Activated gamma-delta T cell treated with anti-CD3 and anti-CD28 coated beads, Interleukin-2, amount 50 U/mL, for 16 hours (primary cell): Measurements from ENCODE around the gene DDX51.
A peak's percentile ranks its signal among the peaks of the same experiment; 100 is the strongest.

Experiments
- DNase-seq: peaks from one replicate; pipeline ENCODE4 v3.0.0-alpha.2; 2020; ENCODE audit warnings: low read depth

Gene DDX51, protein sequence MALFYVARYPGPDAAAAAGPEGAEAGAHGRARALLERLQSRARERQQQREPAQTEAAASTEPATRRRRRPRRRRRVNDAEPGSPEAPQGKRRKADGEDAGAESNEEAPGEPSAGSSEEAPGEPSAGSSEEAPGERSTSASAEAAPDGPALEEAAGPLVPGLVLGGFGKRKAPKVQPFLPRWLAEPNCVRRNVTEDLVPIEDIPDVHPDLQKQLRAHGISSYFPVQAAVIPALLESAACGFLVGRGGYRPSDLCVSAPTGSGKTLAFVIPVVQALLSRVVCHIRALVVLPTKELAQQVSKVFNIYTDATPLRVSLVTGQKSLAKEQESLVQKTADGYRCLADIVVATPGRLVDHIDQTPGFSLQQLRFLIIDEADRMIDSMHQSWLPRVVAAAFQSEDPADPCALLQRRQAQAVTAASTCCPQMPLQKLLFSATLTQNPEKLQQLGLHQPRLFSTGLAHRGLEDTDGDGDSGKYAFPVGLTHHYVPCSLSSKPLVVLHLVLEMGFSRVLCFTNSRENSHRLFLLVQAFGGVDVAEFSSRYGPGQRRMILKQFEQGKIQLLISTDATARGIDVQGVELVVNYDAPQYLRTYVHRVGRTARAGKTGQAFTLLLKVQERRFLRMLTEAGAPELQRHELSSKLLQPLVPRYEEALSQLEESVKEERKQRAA

GRCh38 chr12:132144115-132144809, at the start of gene DDX51, which contains the start of gene NOC4L:
DDX51 (minus strand) TSS chr12:132144319; CDS start chr12:132144296, 23 bp downstream.
NOC4L (plus strand) TSS chr12:132144457; CDS start chr12:132144489, 32 bp downstream.
- peak; percentile 94 for DNase-seq

DNA sequence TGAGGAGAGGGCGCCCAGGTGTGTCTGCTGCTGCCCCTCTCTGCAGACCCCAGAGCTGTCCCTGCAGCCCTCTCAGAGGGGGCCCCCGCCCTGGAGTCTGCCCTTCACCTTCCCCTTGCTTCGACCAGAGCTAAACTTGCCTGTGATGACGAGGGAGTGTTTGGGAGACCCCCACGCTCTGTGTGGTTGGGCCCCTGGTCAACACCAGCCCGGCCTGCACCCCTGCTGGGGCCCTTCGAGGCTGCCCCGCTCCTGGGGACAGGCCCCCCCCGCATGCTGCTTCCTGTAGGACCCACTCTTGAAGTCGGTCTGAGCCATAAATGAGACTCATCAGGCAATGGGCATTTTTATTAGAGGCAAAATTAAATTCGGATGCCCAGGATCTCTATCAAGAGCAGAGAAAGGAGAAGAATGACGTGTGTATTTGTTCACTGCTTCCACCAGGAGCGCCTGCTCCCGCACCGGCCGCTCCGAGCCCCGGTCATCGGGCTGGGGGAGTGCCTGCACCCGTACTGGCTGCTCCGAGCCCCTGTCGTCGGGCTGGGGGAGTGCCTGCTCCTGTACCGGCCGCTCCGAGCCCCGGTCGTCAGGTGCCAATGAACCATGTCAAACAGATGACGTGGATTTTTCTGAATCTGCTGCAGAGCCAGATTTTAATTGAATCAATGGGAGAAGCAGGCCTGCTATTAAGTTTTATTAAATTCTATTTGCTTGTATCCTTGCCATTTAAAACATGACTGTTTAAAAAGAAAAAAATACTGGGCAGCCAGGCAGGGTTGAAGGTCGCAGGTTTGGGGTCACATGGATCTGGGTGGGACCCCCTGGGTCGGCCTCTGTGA, 47.8 kb upstream of the DDX51 start:
- no peak for DNase-seq

DNA sequence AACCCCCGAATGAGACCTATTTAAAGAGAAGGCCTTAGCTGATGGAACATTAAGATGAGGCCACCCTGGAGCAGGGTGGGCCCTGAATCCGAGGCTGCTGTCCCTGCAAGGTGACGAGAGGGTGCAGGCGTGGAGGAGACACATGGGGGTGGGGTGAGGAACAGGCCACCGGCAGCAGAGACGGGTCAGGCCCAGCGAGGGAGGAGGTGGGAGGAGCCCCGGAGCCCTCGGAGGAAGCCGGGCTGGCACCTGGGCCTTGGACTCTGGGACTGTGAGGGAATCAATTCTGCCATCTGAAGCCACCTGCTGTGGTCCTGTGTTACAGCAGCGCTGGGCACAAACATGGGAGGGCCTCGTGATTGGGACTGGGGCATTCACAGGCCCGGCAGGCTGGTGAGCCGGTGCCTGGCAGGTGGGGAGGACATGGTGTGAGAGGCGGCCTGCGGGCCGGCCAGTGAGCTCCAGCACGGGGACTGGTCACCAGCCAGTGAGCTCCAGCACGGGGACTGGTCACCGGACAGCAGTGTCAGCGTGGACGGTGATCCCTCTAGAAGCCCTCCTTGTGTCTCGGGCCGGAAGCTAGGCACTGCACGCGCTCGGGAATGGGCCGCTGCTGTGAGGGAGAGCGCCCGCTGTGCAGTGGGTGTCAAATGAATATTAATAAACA, 46.8 kb upstream of the DDX51 start:
- no peak for DNase-seq

DNA sequence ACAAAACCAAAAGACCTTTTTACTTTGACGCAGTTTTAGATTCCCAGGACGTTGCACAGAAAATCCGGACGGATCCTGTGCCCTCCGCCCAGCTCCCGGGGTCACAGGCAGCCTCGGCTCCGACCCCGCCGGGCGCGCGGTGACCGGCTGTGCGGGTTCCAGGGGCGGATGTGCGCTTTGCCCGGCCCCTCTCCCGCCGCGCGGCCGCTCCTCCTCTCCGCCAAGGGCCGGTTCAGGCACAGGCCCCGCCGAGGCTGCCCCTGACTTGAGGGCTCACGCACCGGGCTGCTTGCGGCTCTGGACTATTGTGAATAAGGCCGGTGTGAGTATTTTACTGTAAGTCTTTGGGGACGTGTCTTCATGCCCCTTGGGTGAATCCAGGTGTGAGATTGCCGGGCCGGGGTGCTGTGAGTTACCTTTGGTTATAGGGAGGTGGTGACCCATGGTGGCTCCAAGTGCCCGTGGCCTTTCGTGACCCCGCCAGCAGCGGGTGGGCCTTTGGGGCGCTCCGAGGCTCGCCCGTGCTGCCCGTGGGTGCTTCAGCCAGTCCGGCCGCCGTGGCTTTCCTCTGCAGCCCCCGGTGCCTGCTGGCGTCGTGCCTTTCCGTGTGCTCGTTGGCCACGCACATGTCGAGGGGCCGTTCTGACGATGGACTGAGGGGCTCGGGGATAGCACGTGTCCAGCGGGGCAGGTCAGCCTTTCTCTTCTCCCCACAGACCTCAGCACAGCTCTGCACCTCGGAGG, 46.1 kb upstream of the DDX51 start:
- no peak for DNase-seq

GRCh38 chr12:132189378-132190011, 45.4 kb upstream of the DDX51 start:
- peak; percentile 89 for DNase-seq

DNA sequence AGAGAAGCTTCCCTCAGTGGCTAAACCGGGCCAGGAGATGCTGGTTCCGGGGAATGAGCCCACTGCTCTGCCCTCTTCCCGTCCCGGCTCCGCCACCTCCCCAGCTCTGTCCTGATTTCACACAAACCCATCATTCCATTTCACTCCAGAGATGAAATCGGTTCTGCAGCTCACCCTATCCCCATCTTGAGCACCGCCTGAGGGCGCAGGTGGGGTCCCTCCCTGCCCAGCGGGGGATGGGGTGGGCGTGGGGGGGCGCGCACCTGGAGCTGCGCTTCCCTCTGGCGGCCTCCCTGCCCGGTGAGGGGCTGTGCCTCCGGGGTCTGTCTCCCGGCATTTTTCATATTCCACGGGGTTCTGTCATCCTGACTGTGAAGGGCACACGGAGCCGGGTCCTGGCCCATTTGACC, 44.8 kb upstream of the DDX51 start:
- DNase-seq: no peak

GRCh38 chr12:132188451-132188901, 44.4 kb upstream of the DDX51 start:
- DNase-seq: no peak

GRCh38 chr12:132187646-132188450, 43.7 kb upstream of the DDX51 start:
- DNase-seq: no peak

GRCh38 chr12:132186857-132187620, 42.9 kb upstream of the DDX51 start:
- no peak for DNase-seq

GRCh38 chr12:132186208-132186856, 42.2 kb upstream of the DDX51 start:
- DNase-seq: no peak

GRCh38 chr12:132185705-132186104, 41.6 kb upstream of the DDX51 start:
- DNase-seq: no peak

DNA sequence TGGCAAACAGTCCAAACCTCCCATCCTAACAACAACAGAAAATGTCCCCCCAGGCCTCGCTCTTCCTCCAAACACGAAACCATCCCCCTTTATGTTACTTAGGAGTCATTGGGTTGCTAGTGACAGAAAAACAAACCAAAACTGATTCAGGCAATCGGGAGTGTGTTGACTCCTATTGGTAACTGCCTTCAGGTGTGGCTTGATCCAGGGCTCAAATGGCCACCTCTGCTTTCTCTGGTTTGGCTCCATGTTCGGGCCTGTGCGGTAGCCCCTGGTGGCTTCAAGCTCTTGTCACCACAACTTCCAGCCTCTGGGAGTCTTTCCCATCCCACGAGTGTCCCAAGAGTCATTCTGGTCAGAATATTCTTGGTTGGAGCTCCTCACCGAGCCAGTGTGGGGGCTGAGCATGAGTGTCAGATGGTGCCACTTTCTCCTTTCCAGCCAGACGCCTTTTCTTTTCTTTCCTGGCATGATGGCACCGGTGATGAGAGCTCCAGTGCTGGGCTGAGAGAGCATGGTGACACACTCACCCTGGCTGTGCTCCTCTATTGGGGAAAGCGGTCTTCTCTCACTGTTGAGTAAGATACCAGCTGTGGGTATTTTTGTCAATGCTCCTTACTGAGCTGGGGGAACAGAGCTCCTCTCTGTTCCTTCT, 38.7 kb upstream of the DDX51 start:
- no peak for DNase-seq

DNA sequence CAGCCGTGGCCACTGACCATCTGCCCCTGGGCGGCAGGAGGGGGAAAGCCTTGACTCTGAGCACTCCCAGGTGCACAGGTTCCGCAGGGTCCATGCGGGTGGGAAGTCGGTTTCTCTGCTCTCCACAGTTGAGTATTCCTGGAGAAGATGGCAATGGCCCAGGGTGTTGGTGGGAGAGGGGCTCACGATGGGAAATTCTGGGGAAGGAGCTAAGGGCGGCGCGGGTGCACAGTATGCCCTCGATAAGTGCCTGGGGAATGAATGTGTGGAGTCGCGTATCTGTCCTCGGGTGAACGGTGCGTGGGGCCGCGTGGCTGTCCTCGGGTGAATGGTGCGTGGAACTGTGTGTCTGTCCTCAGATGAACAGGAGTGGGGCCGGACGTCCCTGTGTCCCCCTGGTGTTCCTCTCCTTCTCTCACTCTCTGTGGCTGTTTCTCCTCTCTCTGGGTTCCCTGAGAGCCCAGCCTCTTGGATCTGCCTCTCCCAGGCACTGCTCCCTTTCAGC, 38.1 kb upstream of the DDX51 start:
- DNase-seq: no peak

GRCh38 chr12:132181570-132182200, 37.6 kb upstream of the DDX51 start:
- no peak for DNase-seq

GRCh38 chr12:132180648-132181546, 36.8 kb upstream of the DDX51 start:
- no peak for DNase-seq
